Measurements from ENCODE around the gene GUK1.

The GUK1 gene

GRCh38 chr1:228136901-228137300 lies 3.2 kb upstream of the GUK1 start:
- DNase-seq: no peak

GRCh38 chr1:228139406-228139930 lies 611 bp upstream of the GUK1 start:
- no peak for DNase-seq

- no peak for DNase-seq
Measured at GRCh38 chr1:228140724-228141225, 696 bp downstream of the GUK1 start.

- DNase-seq: no peak
Measured at GRCh38 chr1:228141226-228142044, 1.4 kb downstream of the GUK1 start.

- peak; percentile 21 for DNase-seq
Measured at GRCh38 chr1:228142155-228142691, 2.1 kb downstream of the GUK1 start.

- no peak for DNase-seq
Measured at GRCh38 chr1:228142701-228143136, 2.6 kb downstream of the GUK1 start.

GRCh38 chr1:228143480-228144192 lies 3.6 kb downstream of the GUK1 start:
- no peak for DNase-seq

GRCh38 chr1:228144193-228144992 lies 4.3 kb downstream of the GUK1 start:
- DNase-seq: no peak

- no peak for DNase-seq
Measured at GRCh38 chr1:228144993-228145343, 4.9 kb downstream of the GUK1 start.

GRCh38 chr1:228145463-228146416 lies 5.7 kb downstream of the GUK1 start:
- no peak for DNase-seq

- DNase-seq: no peak
Measured at GRCh38 chr1:228146417-228147150, 6.5 kb downstream of the GUK1 start.

- no peak for DNase-seq
Measured at GRCh38 chr1:228147151-228147693, 7.1 kb downstream of the GUK1 start.

- DNase-seq: no peak
Measured at GRCh38 chr1:228147768-228148167, 7.7 kb downstream of the GUK1 start.

- no peak for DNase-seq
Measured at GRCh38 chr1:228148196-228148861, 8.2 kb downstream of the GUK1 start.

GRCh38 chr1:228148935-228149405 lies 8.9 kb downstream of the GUK1 start:
- no peak for DNase-seq

GRCh38 chr1:228149406-228150119 lies 9.5 kb downstream of the GUK1 start, which contains the start of gene GJC2:
Gene GJC2 (plus strand): TSS chr1:228149930. CDS start chr1:228157759, 7,829 bp downstream.
- DNase-seq: no peak

GRCh38 chr1:228150120-228150460 lies 10.0 kb downstream of the GUK1 start:
- no peak for DNase-seq

- DNase-seq: no peak
Measured at GRCh38 chr1:228150461-228151179, 10.5 kb downstream of the GUK1 start.

Data from NCI-H2171 (cell line).